ENCODE results near the gene TUBB2A.

- TF ChIP-seq CTCF (IDR thresholded peaks at IDR 0.05): no peak
- no peak for TF ChIP-seq POLR2A (IDR thresholded peaks at IDR 0.05)
Measured at GRCh38 chr6:3135668-3136291, 21.6 kb downstream of the TUBB2A start.

All from lower leg skin (tissue), 3 donors.